OCI-LY7 (cell line): Measurements from ENCODE around the gene SLC15A2. TPM values are rescaled to one million over a fixed set of nuclear protein-coding genes. Genes with fewer than 3 reads are reported as not detected.
A peak's percentile ranks its signal among the peaks of the same experiment; 100 is the strongest.

Source experiments
- BruUV-seq: library from RNA; stranded (reverse); fragments of 400-500 nt; replicated peaks from 2 replicates; lab custom pipeline; 2021; lab: Mats Ljungman, UMichigan
- CTCF ChIA-PET: fragments of 300-600 bp; sonication (Branson Sonifier 250); formaldehyde crosslinking; loops from one replicate; lab custom pipeline; 2022; ENCODE audit warnings: antibody characterized with exemption; ENCODE audit not compliant: unreplicated experiment; lab: Charles Lee
- POLR2A ChIA-PET: fragments of 300-600 bp; sonication (Branson Sonifier 250); formaldehyde crosslinking; loops from one replicate; lab custom pipeline; 2022; ENCODE audit warnings: antibody characterized with exemption; lab: Charles Lee
- DNase-seq: peaks from one replicate; pipeline ENCODE4 v3.0.0-alpha.2; 2015; ENCODE audit warnings: low spot score
- H2AFZ ChIP-seq: fragments of 200-600 bp; sonication (generic), shearing (Covaris generic); 2 replicates; pipeline ENCODE4 v1.6.1; 2014; ENCODE audit warnings: mild to moderate bottlenecking, antibody characterized with exemption, low read length, moderate library complexity
- H3K27ac ChIP-seq: fragments of 200-600 bp; sonication (generic); 2 replicates; pipeline ENCODE4 v1.5.1; 2014; ENCODE audit warnings: mixed run types, low read depth, mild to moderate bottlenecking, moderate library complexity, low read length, inconsistent platforms; ENCODE audit not compliant: poor library complexity, severe bottlenecking
- H3K36me3 ChIP-seq: fragments of 200-600 bp; sonication (generic); 2 replicates; pipeline ENCODE4 v1.6.1; 2014; ENCODE audit warnings: mild to moderate bottlenecking, antibody characterized with exemption, low read length, moderate library complexity, mixed read lengths; ENCODE audit not compliant: insufficient read depth
- H3K4me1 ChIP-seq: fragments of 200-600 bp; sonication (generic); 2 replicates; pipeline ENCODE4 v1.5.1; 2014; ENCODE audit warnings: mild to moderate bottlenecking, low read length; ENCODE audit not compliant: insufficient read depth, poor library complexity, severe bottlenecking
- H3K4me2 ChIP-seq: fragments of 200-600 bp; sonication (generic); 2 replicates; pipeline ENCODE4 v1.6.1; 2014; ENCODE audit warnings: mild to moderate bottlenecking, low read length
- H3K4me3 ChIP-seq: fragments of 200-600 bp; sonication (generic); 2 replicates; pipeline ENCODE4 v1.5.1; 2014; ENCODE audit warnings: mild to moderate bottlenecking, low read depth, low read length; ENCODE audit not compliant: poor library complexity, severe bottlenecking
- H3K79me2 ChIP-seq: fragments of 200-600 bp; sonication (generic); 2 replicates; pipeline ENCODE4 v1.6.1; 2016; ENCODE audit warnings: low read depth, mild to moderate bottlenecking, low read length, moderate library complexity, mixed read lengths; ENCODE audit not compliant: insufficient read depth
- H3K9me2 ChIP-seq: fragments of 200-600 bp; sonication (generic); 2 replicates; pipeline ENCODE4 v1.6.1; 2016; ENCODE audit warnings: mild to moderate bottlenecking, low read length, mixed read lengths; ENCODE audit not compliant: insufficient read depth
- H3K9me3 ChIP-seq: fragments of 200-600 bp; sonication (generic); 2 replicates; pipeline ENCODE4 v1.6.1; 2014; ENCODE audit warnings: mild to moderate bottlenecking, mixed run types, low read length, mixed read lengths
- H4K20me1 ChIP-seq: fragments of 200-600 bp; sonication (generic); 2 replicates; pipeline ENCODE4 v1.6.1; 2014; ENCODE audit warnings: mild to moderate bottlenecking, antibody characterized with exemption, low read length, moderate library complexity, mixed read lengths; ENCODE audit not compliant: insufficient read depth
- CTCF ChIP-seq: fragments of 200-600 bp; sonication (generic); conservative IDR thresholded peaks from 2 replicates; pipeline ENCODE4 v1.5.1; 2014; ENCODE audit warnings: mild to moderate bottlenecking, antibody characterized with exemption, low read length, moderate library complexity, mixed read lengths
- EZH2phosphoT487 ChIP-seq: fragments of 200-600 bp; sonication (generic); IDR thresholded peaks from 2 replicates; pipeline ENCODE4 v1.6.1; 2018; ENCODE audit warnings: low read depth, borderline replicate concordance, mild to moderate bottlenecking, mixed run types, antibody characterized with exemption, low read length, moderate library complexity, mixed read lengths
- intact Hi-C: fragments of 100-400 bp; cut with micrococcal nuclease; formaldehyde crosslinking; loops from one replicate; pipeline ENCODE4 v1.10.0; 2022; ENCODE audit not compliant: unreplicated experiment
- total RNA-seq, 2 experiments: library from RNA; depleted of rRNA in 1 of 2; stranded (reverse); fragments of >200 nt in 1 of 2; shearing (Covaris generic) in 1 of 2; gene quantifications; 2 replicates each; pipeline ENCODE4 v1.2.3, GENCODE V29; 2014 to 2022

Gene SLC15A2
- total RNA-seq, 2 experiments from 2014 or later = 14.0 to 25.3 TPM

- no peaks in the 10 kb centered on the region for H3K9me2 ChIP-seq
- CTCF ChIA-PET = no interaction called here
- BruUV-seq = no TSS peak
- no peaks in the 10 kb centered on the region for H4K20me1 ChIP-seq
- no peaks in the 10 kb centered on the region; the same call in 1 of the 2 replicates for H3K79me2 ChIP-seq
- peak; percentile 26 for DNase-seq
- H3K9me3 ChIP-seq = no peaks in the 10 kb centered on the region
- peaks cover 14% of the 10 kb centered on the region for H3K4me1 ChIP-seq
- peaks cover 93% of the 10 kb centered on the region for H3K36me3 ChIP-seq
- intact Hi-C loops = no loop called here
- H3K4me2 ChIP-seq = no peak overlapping the region; the same call in 1 of the 2 replicates
- no peak for TF ChIP-seq CTCF
- no peak for TF ChIP-seq EZH2phosphoT487
- no peak overlapping the region for H2AFZ ChIP-seq
- POLR2A ChIA-PET = interaction anchor here (0.6 to 1.1 kb wide), 2 partner anchors 9 to 383 kb away, joined by 3 read pairs; no protein-coding TSS in a partner anchor
- no peak overlapping the region for H3K27ac ChIP-seq
- no peak overlapping the region for H3K4me3 ChIP-seq
Observed at GRCh38 chr3:121871430-121871829, 22.8 kb upstream of the SLC15A2 start.

GRCh38 chr3:121878411-121878810, 15.8 kb upstream of the SLC15A2 start:
- no peak overlapping the region for H3K4me2 ChIP-seq
- H3K9me3 ChIP-seq = no peaks in the 10 kb centered on the region
- no peaks in the 10 kb centered on the region for H4K20me1 ChIP-seq
- H3K27ac ChIP-seq = no peak overlapping the region
- no peak for DNase-seq
- TF ChIP-seq CTCF = no peak
- no peak for TF ChIP-seq EZH2phosphoT487
- BruUV-seq = no TSS peak
- no peak overlapping the region for H3K4me3 ChIP-seq
- ChIA-PET CTCF (no interaction called here), POLR2A (no interaction called here)
- H2AFZ ChIP-seq = no peak overlapping the region
- H3K36me3 ChIP-seq = peaks cover 74% of the 10 kb centered on the region
- peaks cover 11% of the 10 kb centered on the region; the same call in 1 of the 2 replicates for H3K79me2 ChIP-seq
- no peaks in the 10 kb centered on the region for H3K9me2 ChIP-seq
- intact Hi-C loops = no loop called here
- no peaks in the 10 kb centered on the region for H3K4me1 ChIP-seq

DNA sequence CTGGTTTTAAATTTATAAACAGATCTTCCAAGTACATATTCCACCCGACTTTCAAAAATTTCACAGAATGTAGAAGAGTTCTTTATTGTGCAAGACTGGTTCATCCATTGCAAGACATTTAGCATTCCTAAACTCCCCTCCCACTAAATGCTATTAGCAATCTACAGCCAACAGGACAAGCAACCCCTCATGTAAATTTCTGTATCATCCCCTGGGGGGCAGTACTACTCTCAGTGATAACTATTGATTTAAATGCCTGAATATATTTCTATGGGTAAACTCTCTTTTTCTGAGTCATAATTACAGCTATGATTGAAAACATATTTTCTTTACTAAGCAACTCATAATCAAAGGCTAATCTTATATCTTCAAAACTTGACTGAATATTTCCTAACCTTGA, 10.7 kb upstream of the SLC15A2 start:
- CTCF ChIA-PET = no interaction called here
- peak; percentile 42 for DNase-seq

More for the DNA sequence above, 10.7 kb upstream of the SLC15A2 start:
- Histone ChIP-seq H3K9me3 (no peaks in the 10 kb centered on the region), H3K4me3 (no peak overlapping the region), H3K9me2 (no peaks in the 10 kb centered on the region), H2AFZ (no peak overlapping the region), H3K79me2 (peaks cover 11% of the 10 kb centered on the region; the same call in 1 of the 2 replicates), H3K4me1 (no peaks in the 10 kb centered on the region), H3K4me2 (no peak overlapping the region), H3K36me3 (peaks cover 63% of the 10 kb centered on the region), H4K20me1 (no peaks in the 10 kb centered on the region), H3K27ac (no peak overlapping the region)
- POLR2A ChIA-PET = interaction anchor here (0.6 kb wide), 2 partner anchors 10 to 220 kb away, joined by 3 to 4 read pairs; no protein-coding TSS in a partner anchor
- intact Hi-C loops = loop anchor here (10.0 kb wide), 2 partner anchors 211 to 371 kb away; no protein-coding TSS in a partner anchor
- TF ChIP-seq CTCF = peak; percentile 87
- no peak for TF ChIP-seq EZH2phosphoT487
- no TSS peak for BruUV-seq
